AG09319 (cell line): ENCODE results near the gene C2CD4C.
"Not testable (repeated sequence)": the region's sequence is repeated elsewhere in the genome, so short reads cannot be mapped to it uniquely, and the experiment has no call there.

Source experiments
- DNase-seq: peaks from one replicate; pipeline ENCODE4 v3.0.0-alpha.2; 2010; ENCODE audit warnings: low read depth; ENCODE audit errors: extremely low read depth
- TF ChIP-seq, protein P1 (sequence below): IDR thresholded peaks from 2 replicates; pipeline ENCODE4 v1.5.1; 2011; ENCODE audit warnings: low read depth, mild to moderate bottlenecking, inconsistent platforms, low read length, moderate library complexity

The C2CD4C gene

DNA sequence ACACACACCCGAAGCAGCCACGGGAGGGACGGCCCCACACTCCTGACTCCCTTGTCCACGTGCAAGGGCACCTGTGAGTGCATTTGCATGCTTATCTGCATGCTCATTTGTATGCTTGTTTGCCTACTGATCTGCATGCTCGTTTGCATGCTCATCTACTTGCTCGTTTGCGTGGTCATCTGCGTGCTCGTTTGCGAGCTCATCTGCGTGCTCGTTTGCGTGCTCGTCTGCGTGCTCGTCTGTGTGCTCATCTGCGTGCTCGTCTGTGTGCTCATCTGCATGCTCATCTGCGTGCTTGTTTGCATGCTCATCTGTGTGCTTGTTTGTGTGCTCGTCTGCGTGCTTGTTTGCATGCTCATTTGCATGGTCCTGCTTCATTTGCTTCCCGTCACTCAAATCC lies 28.1 kb upstream of the C2CD4C start:
- DNase-seq: no peak
- TF ChIP-seq, protein P1, sequence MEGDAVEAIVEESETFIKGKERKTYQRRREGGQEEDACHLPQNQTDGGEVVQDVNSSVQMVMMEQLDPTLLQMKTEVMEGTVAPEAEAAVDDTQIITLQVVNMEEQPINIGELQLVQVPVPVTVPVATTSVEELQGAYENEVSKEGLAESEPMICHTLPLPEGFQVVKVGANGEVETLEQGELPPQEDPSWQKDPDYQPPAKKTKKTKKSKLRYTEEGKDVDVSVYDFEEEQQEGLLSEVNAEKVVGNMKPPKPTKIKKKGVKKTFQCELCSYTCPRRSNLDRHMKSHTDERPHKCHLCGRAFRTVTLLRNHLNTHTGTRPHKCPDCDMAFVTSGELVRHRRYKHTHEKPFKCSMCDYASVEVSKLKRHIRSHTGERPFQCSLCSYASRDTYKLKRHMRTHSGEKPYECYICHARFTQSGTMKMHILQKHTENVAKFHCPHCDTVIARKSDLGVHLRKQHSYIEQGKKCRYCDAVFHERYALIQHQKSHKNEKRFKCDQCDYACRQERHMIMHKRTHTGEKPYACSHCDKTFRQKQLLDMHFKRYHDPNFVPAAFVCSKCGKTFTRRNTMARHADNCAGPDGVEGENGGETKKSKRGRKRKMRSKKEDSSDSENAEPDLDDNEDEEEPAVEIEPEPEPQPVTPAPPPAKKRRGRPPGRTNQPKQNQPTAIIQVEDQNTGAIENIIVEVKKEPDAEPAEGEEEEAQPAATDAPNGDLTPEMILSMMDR: no peak

DNA sequence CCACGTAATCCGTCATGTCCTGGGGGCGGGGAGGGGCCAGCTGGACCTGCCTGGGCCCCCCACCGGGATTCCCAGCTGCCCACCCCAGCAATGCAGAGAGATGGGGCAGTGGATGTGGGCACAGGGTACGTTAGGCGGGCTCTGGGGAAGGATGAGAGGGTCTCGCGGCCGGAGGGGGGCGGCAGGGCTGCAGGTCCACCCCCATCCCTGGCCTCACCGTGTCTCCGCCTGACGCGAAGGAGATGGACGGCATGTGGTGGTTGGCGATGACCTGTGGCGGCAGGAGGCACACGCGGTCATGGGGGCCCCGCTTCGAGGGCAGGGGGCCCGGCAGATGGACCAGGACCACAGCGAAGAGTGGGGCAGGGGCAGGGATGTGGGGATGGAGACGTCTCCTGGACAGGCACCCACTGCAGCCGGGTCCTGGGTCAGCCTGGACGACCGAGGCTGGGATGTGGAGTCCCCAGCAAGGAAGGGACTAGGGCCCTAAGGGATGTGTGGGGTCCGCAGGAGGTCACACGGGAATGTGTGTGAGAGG lies 27.5 kb upstream of the C2CD4C start:
- DNase-seq: no peak
- TF ChIP-seq, protein P1: no peak

DNA sequence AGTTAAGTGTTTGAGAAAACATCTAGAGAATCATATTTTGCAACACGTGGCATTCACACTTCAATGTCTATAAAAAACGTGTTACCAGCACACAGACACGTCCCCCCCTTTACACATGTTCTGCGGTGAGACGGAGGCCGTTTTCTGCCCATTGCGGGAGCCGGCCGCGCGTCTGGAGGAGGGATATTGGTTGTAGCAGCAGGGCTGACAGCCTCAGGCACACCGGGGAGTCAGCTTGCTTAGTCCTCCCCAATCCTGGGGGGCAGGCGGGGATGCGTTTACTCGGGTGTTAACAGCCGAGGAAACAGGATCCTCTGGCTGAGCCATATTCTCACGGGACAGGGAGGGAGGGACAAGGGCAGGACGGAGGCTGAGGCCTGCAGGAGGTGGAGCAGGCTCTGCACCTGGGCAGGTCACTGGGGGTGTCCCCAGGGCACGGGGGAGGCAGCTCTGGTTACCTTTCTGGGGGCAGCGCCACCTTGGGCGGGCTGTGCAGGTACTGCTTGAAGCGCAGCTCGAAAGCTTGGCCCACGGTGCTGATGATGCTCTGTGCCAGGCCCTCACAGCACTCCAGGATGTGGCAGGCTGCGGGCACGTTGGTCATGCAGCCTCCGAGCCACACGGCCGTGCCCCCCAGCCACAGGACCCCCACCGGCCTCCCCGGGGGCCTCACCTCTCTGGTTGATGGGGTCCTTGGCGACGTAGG lies 26.9 kb upstream of the C2CD4C start:
- TF ChIP-seq, protein P1: no peak
- DNase-seq: no peak

- DNase-seq: no peak
- TF ChIP-seq, protein P1: no peak
Measured at GRCh38 chr19:435056-435706, 26.2 kb upstream of the C2CD4C start.

DNA sequence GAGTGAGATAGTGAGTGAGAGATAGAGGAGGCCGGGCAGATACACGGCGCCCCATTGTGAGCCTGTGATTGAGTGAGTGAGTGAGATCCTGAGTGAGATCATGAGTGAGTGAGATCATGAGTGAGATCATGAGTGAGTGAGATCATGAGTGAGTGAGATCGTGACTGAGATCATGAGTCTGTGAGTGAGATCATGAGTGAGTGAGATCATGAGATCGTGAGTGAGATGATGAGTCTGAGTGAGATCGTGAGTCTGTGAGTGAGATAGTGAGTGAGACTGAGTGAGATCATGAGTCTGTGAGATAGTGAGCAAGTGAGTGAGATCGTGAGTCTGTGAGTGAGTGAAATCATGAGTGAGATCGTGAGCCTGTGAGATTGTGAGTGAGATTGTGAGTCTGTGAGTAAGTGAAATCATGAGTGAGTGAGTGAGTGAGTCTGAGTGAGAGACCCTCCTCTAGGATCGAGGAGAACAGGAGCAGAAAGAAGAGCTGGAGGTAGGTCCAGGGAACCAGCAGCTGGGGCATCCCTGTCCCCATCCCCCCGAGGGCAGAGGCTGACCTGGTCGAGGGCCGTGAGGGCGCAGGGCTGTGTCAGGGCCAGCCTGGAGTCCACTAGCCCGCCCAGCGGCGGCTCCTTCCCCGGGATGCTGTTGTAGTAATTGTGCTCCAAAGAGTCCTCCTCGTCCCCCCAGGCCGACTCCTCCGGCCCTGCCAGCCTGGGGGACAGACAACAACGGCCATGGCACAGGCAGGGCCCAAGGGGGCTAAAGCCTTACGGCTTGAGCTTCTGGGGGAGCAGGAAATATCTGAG lies 25.4 kb upstream of the C2CD4C start:
- TF ChIP-seq, protein P1: no peak
- DNase-seq: no peak

- TF ChIP-seq, protein P1: no peak
- no peak for DNase-seq
Measured at GRCh38 chr19:430701-431100, 21.8 kb upstream of the C2CD4C start.

GRCh38 chr19:428149-428548 lies 19.2 kb upstream of the C2CD4C start:
- TF ChIP-seq, protein P1: no peak
- DNase-seq: no peak

DNA sequence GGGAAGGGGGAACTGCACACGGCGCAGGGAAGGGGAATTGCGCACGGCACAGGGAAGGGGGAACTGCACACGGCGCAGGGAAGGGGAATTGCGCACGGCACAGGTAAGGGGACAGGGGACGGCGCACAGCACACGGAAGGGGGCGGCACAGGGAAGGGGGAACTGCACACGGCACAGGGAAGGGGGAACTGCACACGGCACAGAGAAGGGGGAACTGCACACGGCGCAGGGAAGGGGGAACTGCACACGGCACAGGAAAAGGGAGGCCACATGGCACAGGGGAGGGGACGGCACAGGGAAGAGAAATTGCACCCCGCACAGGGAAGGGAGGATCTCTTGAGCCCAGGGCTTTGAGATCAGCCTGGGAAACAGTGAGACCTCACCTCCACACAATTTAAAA lies 18.7 kb upstream of the C2CD4C start:
- DNase-seq: not testable (repeated sequence)
